Upper lobe of right lung (tissue), 1 donor: ENCODE measurements around the gene SEMA4G. TPM values are rescaled to one million over a fixed set of nuclear protein-coding genes. Genes with fewer than 3 reads are reported as not detected.

ENCODE experiments used
- ATAC-seq: fragments of 200-7000 bp; cut with Tn5 transposase; one replicate; pipeline ENCODE4 v1.9.1; 2020; ENCODE audit warnings: mild to moderate bottlenecking, moderate library complexity
- DNase-seq: peaks from one replicate; pipeline ENCODE4 v3.0.0-alpha.2; 2020
- H3K27ac ChIP-seq: fragments of 200-600 bp; one replicate; pipeline ENCODE4 v1.8.0; 2022
- H3K27me3 ChIP-seq: fragments of 200-600 bp; one replicate; pipeline ENCODE4 v1.8.0; 2022; ENCODE audit warnings: mild to moderate bottlenecking
- H3K36me3 ChIP-seq: fragments of 200-600 bp; one replicate; pipeline ENCODE4 v1.8.0; 2022
- H3K4me1 ChIP-seq: fragments of 200-600 bp; one replicate; pipeline ENCODE4 v1.8.0; 2022
- H3K4me3 ChIP-seq: fragments of 200-600 bp; one replicate; pipeline ENCODE4 v1.8.0; 2022; ENCODE audit warnings: mild to moderate bottlenecking
- H3K9me3 ChIP-seq: fragments of 200-600 bp; one replicate; pipeline ENCODE4 v1.8.0; 2022
- CTCF ChIP-seq: fragments of 200-600 bp; IDR thresholded peaks from one replicate; pipeline ENCODE4 v1.8.0; 2022; ENCODE audit warnings: antibody characterized with exemption
- intact Hi-C: fragments of 100-400 bp; cut with DNase I; formaldehyde crosslinking; loops from one replicate; pipeline ENCODE4 v1.11.0; 2022
- microRNA-seq: library from miRNA; unstranded; fragments of <30 nt; microRNA quantifications from one replicate; pipeline ENCODE4 v1.2.0, GENCODE V29; 2020; ENCODE audit warnings: borderline microRNAs expressed
- total RNA-seq: library from RNA; stranded (reverse); fragmentation: NEBNext Ultra II Directional; extraction: Animal tissue kit (Norgen Biotek cat#: 25700); gene quantifications from one replicate; pipeline ENCODE4 v1.2.1, GENCODE V29; 2021
- donor health status: DM: no; HTN: yes; CAD: no; lungs with severe emphysema.

The SEMA4G gene
- total RNA-seq, 1 donor from 2014 or later = 6.7 TPM

GRCh38 chr10:101016814-101017213, 47.5 kb downstream of the SEMA4G start:
- no peak overlapping the region for H3K27ac ChIP-seq
- TF ChIP-seq CTCF = no peak
- no peak for DNase-seq
- peaks cover 24% of the 10 kb centered on the region for H3K4me1 ChIP-seq
- no peaks in the 10 kb centered on the region for H3K9me3 ChIP-seq
- H3K4me3 ChIP-seq = no peak overlapping the region
- intact Hi-C loops = no loop called here
- peaks cover 17% of the 10 kb centered on the region for H3K27me3 ChIP-seq
- no peaks in the 10 kb centered on the region for H3K36me3 ChIP-seq
- ATAC-seq = no peak

GRCh38 chr10:101018118-101018599, 48.9 kb downstream of the SEMA4G start:
- ATAC-seq = no peak
- no peak for DNase-seq
- intact Hi-C loops = no loop called here

GRCh38 chr10:101018600-101019439, 49.5 kb downstream of the SEMA4G start:
- H3K27me3 ChIP-seq = peaks cover 17% of the 10 kb centered on the region
- intact Hi-C loops = no loop called here
- no peak overlapping the region for H3K27ac ChIP-seq
- H3K9me3 ChIP-seq = no peaks in the 10 kb centered on the region
- peak; percentile 92 for DNase-seq
- H3K36me3 ChIP-seq = no peaks in the 10 kb centered on the region
- ATAC-seq = peak; percentile 86
- peak; percentile 72 for TF ChIP-seq CTCF
- H3K4me1 ChIP-seq = peaks cover 9% of the 10 kb centered on the region
- H3K4me3 ChIP-seq = no peak overlapping the region

More at GRCh38 chr10:101018118-101018599, 48.9 kb downstream of the SEMA4G start:
- TF ChIP-seq CTCF = no peak
- Histone ChIP-seq H3K27ac (no peak overlapping the region), H3K27me3 (peaks cover 17% of the 10 kb centered on the region), H3K9me3 (no peaks in the 10 kb centered on the region), H3K4me1 (peaks cover 16% of the 10 kb centered on the region), H3K36me3 (no peaks in the 10 kb centered on the region), H3K4me3 (no peak overlapping the region)

Small RNAs within 50 kb of the gene (microRNA-seq; reads per million reads assigned to microRNA genes)
- gene MIR608 = not detected

Other genes with a start within 250 kb of the SEMA4G start
- gene PAX2, start 223.9 kb upstream of the SEMA4G start, total RNA-seq = not detected
- gene SLF2, start 56.5 kb upstream of the SEMA4G start, total RNA-seq = 32.9 TPM
- gene MRPL43, start 18.0 kb downstream of the SEMA4G start, total RNA-seq = 60.5 TPM
- 6.5 TPM for gene TWNK, start 18.0 kb downstream of the SEMA4G start, total RNA-seq
- gene LZTS2, start 30.3 kb downstream of the SEMA4G start, total RNA-seq = 50.0 TPM
- 1.6 TPM for gene PDZD7, start 61.6 kb downstream of the SEMA4G start, total RNA-seq
- 49.2 TPM for gene SFXN3, start 61.7 kb downstream of the SEMA4G start, total RNA-seq
- gene KAZALD1, start 92.5 kb downstream of the SEMA4G start, total RNA-seq = 8.4 TPM
- gene TLX1, start 161.8 kb downstream of the SEMA4G start, total RNA-seq = not detected